H4 (cell line): ENCODE data around the gene PRKAG3. TPM values are rescaled to one million over a fixed set of nuclear protein-coding genes. Genes with fewer than 3 reads are reported as not detected.

ENCODE experiments used
- DNase-seq: peaks from one replicate; pipeline ENCODE4 v3.0.0-alpha.2; 2015; ENCODE audit warnings: low spot score
- total RNA-seq: library from RNA; depleted of rRNA; stranded (reverse); fragments of >200 nt; shearing (Covaris generic); gene quantifications from 2 replicates; pipeline ENCODE4 v1.2.3, GENCODE V29; 2014

The PRKAG3 gene
- total RNA-seq, 1 experiment from 2014 or later, result not detected

- DNase-seq, result no peak
These were observed 16.9 kb downstream of the PRKAG3 start for GRCh38 chr2:218814540-218815243.

- DNase-seq, result no peak
These were observed 17.7 kb downstream of the PRKAG3 start for GRCh38 chr2:218813771-218814460.

- no peak for DNase-seq
These were observed 18.7 kb downstream of the PRKAG3 start for GRCh38 chr2:218812861-218813260.

GRCh38 chr2:218812096-218812815, 19.3 kb downstream of the PRKAG3 start:
- no peak for DNase-seq

GRCh38 chr2:218811382-218811781, 20.2 kb downstream of the PRKAG3 start:
- no peak for DNase-seq

- DNase-seq, result no peak
These were observed 21.3 kb downstream of the PRKAG3 start for GRCh38 chr2:218810256-218810655.

GRCh38 chr2:218809515-218809914, 22.1 kb downstream of the PRKAG3 start:
- DNase-seq, result no peak

GRCh38 chr2:218807626-218808025, 24.0 kb downstream of the PRKAG3 start:
- peak; percentile 32 for DNase-seq

- DNase-seq, result peak; percentile 97
These were observed 25.1 kb downstream of the PRKAG3 start for GRCh38 chr2:218806346-218806978.

- no peak for DNase-seq
These were observed 26.0 kb downstream of the PRKAG3 start for GRCh38 chr2:218805627-218806026.

- DNase-seq, result no peak
These were observed 26.8 kb downstream of the PRKAG3 start for GRCh38 chr2:218804817-218805216.

GRCh38 chr2:218802386-218802994, 29.1 kb downstream of the PRKAG3 start:
- DNase-seq, result no peak

GRCh38 chr2:218799990-218800389, 31.6 kb downstream of the PRKAG3 start:
- DNase-seq, result no peak

- no peak for DNase-seq
These were observed 32.7 kb downstream of the PRKAG3 start for GRCh38 chr2:218798767-218799504.

- no peak for DNase-seq
These were observed 34.9 kb downstream of the PRKAG3 start for GRCh38 chr2:218796691-218797090.

GRCh38 chr2:218792433-218792832, 39.2 kb downstream of the PRKAG3 start:
- DNase-seq, result no peak

GRCh38 chr2:218788529-218789255, 42.9 kb downstream of the PRKAG3 start:
- DNase-seq, result no peak

GRCh38 chr2:218786133-218786532, 45.5 kb downstream of the PRKAG3 start:
- no peak for DNase-seq

GRCh38 chr2:218785103-218785502, 46.5 kb downstream of the PRKAG3 start:
- no peak for DNase-seq

- DNase-seq, result no peak
These were observed 47.9 kb downstream of the PRKAG3 start for GRCh38 chr2:218783688-218784087.

GRCh38 chr2:218782528-218782844, 49.1 kb downstream of the PRKAG3 start:
- no peak for DNase-seq
